Stimulated activated CD4-positive, alpha-beta T cell treated with anti-CD3 and anti-CD28 coated beads, Interleukin-2, amount 100 ng/mL, for 24 hours (primary cell): ENCODE data around the gene LTBR.
A peak's percentile ranks its signal among the peaks of the same experiment; 100 is the strongest.
"Not testable (repeated sequence)": the region's sequence is repeated elsewhere in the genome, so short reads cannot be mapped to it uniquely, and the experiment has no call there.

Source experiments
- DNase-seq, 2 donors: peaks; one replicate each; pipeline ENCODE4 v3.0.0-alpha.2; 2020

LTBR gene

GRCh38 chr12:6383572-6384498 lies at the start of gene LTBR:
LTBR (plus strand) TSS chr12:6384162; CDS start chr12:6384359, 197 bp downstream.
- DNase-seq = peak in 1 of 2 donors; percentile 38

- DNase-seq = no peak
These were observed 49.6 kb upstream of the LTBR start for GRCh38 chr12:6334359-6334758.

- DNase-seq = no peak
These were observed 49.0 kb upstream of the LTBR start for GRCh38 chr12:6334940-6335450.

- DNase-seq = peak; percentile 87
These were observed 48.4 kb upstream of the LTBR start for GRCh38 chr12:6335451-6336078.

GRCh38 chr12:6336079-6336888 lies 47.7 kb upstream of the LTBR start:
- DNase-seq = peak; percentile 57 to 71

GRCh38 chr12:6336889-6337853 lies 46.8 kb upstream of the LTBR start:
- peak in 1 of 2 donors; percentile 49 for DNase-seq

GRCh38 chr12:6337958-6338433 lies 46.0 kb upstream of the LTBR start:
- no peak for DNase-seq

GRCh38 chr12:6338536-6338935 lies 45.4 kb upstream of the LTBR start:
- not testable (repeated sequence) for DNase-seq

- DNase-seq = no peak
These were observed 45.0 kb upstream of the LTBR start for GRCh38 chr12:6338955-6339354.

- no peak for DNase-seq
These were observed 43.8 kb upstream of the LTBR start for GRCh38 chr12:6340032-6340638.

- DNase-seq = no peak
These were observed 43.1 kb upstream of the LTBR start for GRCh38 chr12:6340745-6341416.

- DNase-seq = peak; percentile 60 to 64
These were observed 42.4 kb upstream of the LTBR start, which contains the start of gene TNFRSF1A for GRCh38 chr12:6341417-6342139. TNFRSF1A (minus strand) TSS chr12:6342076; CDS start chr12:6341814, 262 bp downstream.

- DNase-seq = no peak
These were observed 41.6 kb upstream of the LTBR start for GRCh38 chr12:6342140-6342889.

GRCh38 chr12:6343518-6343917 lies 40.4 kb upstream of the LTBR start:
- no peak for DNase-seq

GRCh38 chr12:6344101-6344660 lies 39.8 kb upstream of the LTBR start:
- not testable (repeated sequence) for DNase-seq

- peak; percentile 41 to 52 for DNase-seq
These were observed 38.5 kb upstream of the LTBR start for GRCh38 chr12:6345319-6346091.

- DNase-seq = no peak
These were observed 37.6 kb upstream of the LTBR start for GRCh38 chr12:6346235-6346832.
